Stimulated activated naive CD4-positive, alpha-beta T cell (primary cell): ENCODE results near the gene TLE1.
"Not testable (repeated sequence)": the region's sequence is repeated elsewhere in the genome, so short reads cannot be mapped to it uniquely, and the experiment has no call there.

ENCODE experiments used
- DNase-seq, 6 experiments: peaks; one replicate each; lab custom pipeline; 2025; lab: John Stamatoyannopoulos, UW

TLE1 gene

DNA sequence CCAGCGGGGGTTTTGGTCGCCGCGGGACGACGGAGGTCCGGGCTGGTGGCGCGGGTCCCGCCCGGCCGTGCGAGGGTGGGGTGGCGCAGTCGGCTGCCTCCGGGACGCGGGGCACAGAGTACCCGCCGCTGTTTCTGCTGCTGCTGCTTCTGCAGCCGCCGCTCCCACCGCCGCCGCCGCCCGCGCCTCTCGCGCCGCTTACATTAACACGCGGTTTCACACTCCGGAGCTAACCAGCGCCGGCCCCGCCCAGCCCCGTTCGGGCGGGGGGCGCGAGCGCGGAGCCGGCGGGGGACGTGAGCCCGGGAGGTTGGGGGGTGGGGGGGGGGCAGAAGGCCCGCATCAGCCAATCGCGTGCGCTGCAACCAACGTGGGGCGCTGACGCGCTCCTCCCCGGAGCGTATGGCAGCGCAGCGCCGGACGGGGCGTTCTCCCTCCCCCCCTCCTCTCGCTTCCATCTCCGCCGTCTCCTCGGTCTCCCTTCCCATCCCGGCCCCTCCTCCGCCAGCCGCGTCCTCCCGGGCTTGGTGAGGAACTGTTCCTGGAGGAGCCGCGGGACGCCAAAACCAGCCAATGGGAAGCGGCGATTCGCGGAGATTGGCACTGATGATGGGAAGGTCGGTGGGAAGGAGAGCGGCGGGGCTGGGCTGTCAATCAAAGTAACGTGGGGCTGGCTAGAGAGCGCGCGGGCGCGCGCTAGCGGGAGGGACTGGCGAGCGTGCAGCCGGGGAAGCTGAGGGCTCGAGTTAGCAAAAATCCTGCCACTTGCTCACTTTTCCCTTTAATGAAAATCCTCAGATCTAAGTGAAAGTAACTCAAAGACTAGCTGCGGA is at the start of gene TLE1:
Gene TLE1 (minus strand): TSS at position 205 of the 833 bp plus-strand sequence. CDS start 1,307 bp downstream, outside the sequence.
- DNase-seq = peak; percentile 53 to 92 (median 78)

DNA sequence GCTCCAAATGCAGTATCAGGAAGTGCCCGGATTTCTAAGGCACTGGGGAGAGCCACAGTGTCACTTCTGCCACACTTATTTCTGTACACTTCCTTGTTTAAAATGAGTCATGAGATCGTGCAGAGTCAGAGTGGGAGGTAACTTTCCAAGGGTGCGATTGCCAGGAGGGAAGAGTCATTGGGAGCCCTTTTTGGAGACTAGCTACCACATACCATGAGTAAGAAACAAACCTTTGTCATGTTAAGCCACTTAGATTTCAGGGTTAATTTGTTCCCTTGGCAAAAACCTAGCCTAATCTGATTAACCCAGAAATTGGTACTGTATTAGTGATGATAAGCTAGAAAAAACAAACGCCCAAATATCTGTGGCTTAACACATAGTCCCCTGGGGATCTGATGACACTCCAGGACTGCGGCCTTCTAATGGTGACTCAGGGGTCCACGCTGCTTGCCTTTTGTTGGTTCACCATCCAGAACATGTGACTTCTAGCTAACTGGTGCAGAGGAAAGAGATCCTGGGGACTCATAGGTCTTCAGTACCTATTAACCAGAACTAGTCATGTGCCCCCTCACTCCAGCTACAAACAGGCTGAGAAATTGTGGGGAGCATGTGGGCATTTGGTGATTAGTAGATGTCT is 48.6 kb upstream of the TLE1 start:
- no peak for DNase-seq

DNA sequence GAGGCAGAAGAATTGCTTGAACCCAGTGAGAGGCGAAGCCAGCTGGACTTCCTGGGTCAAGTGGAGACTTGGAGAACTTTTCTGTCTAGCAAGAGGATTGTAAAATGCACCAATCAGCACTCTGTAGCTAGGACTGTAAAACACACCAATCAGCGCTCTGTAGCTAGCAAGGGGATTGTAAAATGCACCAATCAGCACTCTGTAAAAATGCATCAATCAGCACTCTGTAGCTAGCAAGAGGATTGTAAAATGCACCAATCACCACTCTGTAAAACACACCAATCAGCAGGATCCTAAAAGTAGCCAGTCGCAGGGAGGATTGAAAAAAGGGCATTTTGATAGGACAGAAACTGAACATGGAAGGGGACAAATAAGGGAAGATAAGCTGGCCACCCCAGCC is 41.2 kb upstream of the TLE1 start:
- DNase-seq = not testable (repeated sequence)

DNA sequence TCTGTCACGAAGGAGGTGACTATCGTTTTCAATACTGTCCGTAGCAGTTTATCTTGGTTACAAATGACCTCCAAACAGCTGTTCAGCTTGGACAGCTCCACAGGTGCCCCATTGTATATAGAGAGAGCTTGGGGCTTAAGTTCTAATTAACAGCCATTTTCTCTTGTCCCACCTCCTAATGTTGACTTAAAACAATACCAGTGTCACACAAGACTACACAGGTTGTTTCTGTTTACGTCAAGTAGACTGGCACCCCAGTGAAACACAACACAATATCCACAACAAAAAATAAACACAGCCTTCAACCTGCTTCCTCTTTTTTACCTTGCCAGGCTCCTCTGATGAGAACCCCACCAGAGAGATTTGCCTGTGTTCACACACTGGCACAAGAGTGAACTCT is 39.8 kb upstream of the TLE1 start:
- no peak for DNase-seq

DNA sequence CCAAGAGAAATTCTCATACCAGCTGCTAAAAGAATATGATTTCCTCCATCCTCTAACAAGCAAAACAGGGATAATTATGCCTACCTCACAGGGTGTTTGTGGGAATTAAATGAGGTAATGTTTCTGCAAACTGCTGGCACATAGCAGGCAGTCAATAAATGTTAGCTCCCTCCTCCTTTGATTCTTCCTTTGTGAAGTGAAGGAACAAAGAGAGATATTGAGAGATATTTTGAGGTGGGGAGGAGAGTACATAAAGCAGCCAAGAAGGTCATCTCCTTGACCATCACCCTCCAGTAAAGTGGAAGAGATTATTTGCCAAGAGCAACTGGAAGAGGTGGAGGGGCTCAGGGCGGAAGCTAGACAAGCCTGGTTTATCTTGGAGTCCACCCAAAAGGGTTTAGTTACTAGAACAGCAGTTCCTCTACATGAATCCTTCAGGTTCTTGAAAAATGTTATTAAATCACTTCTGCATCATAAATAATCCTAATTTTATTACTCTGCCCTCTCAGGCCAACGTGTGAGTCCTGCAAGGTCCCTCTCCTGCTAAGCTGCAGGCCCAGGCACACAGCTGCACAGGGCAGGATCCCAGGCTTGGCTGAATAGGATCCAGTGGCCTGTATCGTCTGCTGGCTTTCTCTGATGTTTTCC is 35.0 kb upstream of the TLE1 start:
- no peak for DNase-seq

DNA sequence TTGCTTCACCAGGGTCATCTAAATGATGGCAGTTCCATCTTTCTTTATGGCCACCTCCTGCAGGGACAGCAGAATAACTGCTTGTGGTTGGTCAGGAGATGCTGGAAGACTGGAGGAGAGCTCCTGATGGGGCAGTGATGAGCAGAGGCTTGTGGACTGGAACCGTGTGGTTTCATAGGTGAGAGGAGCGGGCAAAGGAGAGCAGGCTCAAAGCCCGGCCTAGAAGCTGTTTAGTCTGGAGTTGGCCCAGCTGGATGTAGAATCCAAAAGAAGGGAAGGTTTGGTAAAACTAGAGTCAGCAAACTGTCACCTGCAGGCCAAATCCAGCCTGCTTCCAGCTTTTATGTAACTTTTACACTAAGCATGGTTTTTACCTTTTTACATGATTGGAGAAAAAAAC is 32.9 kb upstream of the TLE1 start:
- DNase-seq = no peak

DNA sequence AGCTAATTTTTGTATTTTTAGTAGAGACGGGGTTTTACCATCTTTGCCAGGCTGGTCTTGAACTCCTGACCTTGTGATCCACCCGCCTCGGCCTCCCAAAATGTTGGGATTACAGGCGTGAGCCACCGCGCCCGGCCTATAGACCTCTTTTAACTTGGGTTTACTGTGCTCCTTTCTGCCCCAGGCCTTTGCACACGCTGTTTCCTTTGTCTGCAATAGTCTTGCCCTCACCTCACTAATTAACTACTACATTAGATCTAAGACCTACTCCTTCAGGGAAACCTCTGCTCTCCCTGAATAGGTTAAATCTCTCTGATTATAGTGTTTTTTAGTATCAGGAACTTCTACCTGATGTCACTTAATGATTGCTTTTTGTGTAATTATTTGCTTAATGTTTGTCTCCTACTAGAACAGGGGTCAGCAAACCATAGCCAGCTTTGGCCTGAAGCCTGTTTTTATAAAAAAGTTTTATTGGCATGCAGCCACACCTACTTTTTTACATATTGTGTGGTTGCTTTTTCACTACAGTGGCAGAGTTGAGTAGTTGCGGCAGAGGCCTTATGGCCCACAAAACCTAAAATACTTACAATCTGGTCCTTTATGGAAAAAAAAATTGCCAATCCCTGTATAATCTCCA is 31.2 kb upstream of the TLE1 start:
- no peak for DNase-seq

DNA sequence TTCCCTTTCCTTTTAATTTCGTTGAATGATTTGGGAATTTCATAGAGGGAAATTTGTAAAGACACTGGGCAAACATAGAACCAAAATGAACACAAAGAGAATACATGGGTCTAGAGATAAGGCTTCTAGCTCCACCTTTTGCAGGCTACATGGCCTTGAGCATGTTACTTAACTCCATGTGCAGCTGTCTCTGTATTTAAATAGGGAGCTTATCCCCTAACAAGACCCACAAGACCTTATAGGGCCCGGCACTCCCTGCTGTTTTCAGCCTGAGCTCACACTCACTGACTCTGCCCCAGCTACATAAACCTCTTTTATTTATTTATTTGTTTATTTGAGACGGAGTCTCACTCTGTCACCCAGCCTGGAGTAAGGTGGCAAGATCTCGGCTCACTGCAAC is 30.6 kb upstream of the TLE1 start:
- DNase-seq = no peak

DNA sequence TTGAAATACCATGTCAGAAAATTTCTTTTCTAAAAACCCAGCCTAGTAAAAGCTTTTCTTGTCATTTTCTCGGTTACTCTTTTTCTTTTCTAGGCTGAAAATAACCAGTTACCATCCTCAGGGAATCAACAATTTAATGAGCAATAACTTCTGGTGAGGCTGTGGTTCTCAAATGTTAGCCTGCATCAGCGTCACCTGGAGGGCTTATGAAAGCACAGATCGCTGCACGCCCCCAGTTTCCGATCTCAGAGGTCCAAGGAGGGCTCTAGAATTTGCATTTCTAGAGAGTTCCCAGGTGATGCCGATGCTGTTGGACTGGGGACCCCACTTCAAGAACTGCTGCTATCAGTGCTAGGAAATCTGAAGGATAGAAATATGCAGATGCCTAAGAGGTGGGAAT is 28.9 kb upstream of the TLE1 start:
- DNase-seq = no peak

DNA sequence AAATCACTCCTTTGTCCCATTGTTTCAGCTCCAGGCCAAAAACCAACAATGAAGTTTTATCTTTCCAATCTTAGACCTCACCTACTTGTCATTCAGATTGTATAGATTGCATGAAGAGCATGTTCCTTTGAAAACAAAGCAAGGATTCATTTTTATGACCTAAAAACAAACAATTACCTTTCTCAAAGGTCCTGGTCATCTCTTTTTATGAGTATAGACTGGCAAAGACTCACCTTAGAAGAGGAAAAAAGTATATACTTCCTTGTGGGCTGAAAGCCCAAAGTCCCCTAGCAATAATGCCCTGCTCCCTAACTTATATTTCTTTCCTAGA is 28.4 kb upstream of the TLE1 start:
- DNase-seq = no peak

DNA sequence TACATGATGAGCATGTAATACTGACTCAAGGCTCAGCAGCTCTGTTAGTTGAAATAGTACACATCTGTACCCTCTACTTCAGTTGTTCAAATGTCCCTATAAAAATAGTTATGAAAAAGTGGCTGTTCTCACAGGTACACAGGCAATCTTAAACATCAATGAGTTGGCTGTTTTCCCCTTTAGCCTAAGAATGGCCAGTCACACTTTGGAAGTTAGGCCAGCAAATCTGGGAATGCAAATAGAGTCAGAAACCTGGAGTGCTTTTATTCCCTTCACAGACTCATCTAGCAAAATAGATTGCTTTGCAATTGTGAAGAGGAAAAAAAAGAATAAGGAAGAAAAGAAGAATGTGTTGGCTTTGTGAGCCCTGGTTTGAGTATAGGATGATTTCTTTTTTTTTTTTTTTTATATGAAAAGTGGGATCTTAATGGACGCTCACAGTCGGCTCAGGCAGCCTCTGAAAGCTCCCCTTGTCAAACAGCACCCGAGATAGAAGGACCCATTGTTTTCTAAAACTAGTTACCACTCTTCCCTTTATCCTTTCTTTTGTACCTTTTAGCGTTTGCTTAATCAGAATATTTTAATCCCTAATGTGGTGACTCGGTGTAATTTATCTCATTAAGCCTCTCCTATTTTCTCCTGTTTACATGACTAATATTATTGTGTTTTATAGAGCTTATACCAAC is 27.9 kb upstream of the TLE1 start:
- DNase-seq = no peak

DNA sequence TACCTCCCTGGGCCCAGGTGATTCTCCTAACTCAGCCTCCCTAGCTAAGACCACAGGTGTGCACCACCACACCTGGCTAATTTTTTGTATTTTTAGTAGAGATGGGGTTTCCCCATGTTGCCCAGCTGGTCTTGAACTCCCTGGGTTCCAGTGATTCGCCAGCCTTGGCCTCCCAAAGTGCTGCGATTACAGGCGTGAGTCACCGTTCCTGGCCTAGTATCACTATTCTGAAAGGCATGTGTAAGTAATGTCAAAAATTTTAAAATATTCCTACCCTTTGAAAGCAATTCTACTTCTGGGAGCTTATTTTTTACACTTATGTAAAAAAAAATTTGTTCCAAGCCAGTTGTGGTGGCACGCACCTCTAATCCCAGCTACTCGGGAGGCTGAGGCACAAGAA is 27.1 kb upstream of the TLE1 start:
- no peak for DNase-seq

DNA sequence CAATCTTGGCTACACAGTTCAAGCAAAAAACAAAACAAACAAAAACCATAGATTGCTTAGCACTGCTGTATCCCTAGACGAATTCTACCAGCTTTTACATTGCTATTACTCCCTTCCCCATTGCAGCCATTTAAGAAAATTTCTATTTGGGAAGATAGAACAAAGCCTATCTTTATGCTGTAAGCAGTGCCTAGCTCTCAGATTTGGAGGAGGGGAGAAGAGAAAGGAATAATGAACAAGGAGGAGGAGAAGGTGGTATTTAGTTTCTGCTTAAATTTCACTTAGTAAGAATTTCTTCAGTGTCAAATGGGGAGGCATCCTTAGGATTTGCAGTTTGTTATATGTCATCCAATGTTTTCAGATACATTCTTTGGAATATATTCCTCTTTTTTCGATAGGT is 16.2 kb upstream of the TLE1 start:
- no peak for DNase-seq

DNA sequence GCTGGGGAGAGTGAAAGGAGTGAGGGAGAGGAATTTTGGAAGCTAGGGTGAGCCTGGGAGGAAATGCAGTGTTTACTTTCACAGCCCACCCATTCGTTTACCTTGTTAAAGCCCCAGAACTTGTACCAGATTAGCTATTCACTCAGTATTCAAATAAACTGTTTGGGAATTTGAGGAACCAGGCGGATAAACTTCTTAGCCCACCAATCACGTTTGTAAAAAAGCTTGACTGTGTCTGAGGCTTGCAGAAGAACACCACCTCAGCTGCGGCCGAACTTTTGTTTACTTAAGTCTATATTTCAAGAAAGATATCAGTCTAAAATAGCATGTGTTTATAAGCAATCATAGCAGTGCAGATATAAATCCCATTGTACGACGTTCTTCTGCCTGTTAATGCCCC is 5.2 kb upstream of the TLE1 start:
- DNase-seq = no peak

DNA sequence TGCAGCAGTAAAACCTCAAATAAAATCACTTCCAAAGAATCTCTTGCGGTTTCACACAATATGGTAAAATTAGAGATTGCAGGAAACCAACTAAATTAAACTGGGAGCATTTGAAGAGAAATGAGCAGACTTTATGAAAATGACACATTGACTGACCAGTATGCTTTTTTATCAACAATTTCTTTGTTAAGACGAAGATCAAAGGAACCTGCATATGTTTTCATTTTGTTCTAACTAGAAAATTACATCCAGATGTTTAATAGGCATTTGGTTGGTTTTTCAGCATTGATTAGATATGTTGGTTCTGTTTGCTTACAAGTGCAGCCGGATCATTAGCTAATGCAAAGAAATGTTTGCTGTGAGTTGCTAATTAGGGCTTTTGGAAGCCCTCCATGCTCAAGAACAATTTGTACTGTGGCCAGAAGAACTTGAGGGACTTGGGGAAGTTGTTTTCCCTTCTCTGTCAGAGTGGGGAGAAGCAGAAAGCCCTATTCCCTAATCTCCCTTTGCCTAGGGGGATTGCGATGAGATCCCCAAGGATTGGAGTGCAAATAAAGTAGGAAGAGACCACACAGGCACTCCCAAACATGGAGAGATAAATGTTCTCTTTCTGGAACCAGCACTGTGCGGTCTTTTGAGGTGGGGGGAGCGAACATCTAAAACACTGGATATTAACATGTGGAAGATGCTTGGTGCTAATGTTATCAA is 4.5 kb upstream of the TLE1 start:
- no peak for DNase-seq

DNA sequence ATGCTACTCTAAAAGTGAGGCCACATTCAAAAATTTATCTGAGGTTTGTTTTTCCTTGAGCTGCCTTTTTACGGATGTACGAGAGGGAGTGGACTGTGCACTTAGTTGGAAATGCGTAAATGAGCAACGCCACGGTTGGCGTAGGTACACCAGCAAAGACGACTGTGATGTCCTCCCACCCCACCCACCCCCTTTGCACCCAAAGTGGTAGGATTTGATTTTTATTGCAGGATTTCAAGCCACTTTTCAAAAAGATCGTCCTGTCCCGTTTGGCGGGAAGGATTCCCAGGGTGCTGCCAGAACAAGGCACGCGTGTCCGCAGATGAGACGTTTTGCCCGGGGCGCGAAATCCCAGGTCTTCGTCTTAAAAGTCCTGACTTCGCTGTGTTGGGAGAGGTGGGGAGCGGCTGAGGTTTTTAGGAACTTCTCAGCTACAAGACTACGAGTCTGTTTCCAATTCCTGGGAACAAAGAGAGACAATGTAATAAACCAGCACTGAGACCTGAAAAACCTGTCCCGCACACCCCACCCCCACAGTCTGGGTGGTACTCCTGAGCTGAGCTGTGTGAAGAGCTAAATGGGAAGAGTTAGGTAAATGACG is 1.0 kb upstream of the TLE1 start:
- DNase-seq = no peak

DNA sequence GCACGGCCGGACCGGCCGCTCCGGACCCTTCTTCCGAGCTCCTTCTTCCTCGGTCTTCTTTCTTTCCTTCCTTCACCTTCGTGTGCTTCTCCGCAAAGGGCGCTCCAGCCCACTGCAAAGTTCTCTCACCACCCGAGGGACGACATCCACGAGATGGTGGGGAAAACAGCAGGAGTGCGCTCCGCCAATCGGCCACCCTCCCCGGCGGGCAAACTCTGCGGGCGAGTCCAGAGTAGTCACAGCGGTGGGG is 329 bp downstream of the TLE1 start:
- DNase-seq = peak in 1 of 6 experiments; percentile 57

DNA sequence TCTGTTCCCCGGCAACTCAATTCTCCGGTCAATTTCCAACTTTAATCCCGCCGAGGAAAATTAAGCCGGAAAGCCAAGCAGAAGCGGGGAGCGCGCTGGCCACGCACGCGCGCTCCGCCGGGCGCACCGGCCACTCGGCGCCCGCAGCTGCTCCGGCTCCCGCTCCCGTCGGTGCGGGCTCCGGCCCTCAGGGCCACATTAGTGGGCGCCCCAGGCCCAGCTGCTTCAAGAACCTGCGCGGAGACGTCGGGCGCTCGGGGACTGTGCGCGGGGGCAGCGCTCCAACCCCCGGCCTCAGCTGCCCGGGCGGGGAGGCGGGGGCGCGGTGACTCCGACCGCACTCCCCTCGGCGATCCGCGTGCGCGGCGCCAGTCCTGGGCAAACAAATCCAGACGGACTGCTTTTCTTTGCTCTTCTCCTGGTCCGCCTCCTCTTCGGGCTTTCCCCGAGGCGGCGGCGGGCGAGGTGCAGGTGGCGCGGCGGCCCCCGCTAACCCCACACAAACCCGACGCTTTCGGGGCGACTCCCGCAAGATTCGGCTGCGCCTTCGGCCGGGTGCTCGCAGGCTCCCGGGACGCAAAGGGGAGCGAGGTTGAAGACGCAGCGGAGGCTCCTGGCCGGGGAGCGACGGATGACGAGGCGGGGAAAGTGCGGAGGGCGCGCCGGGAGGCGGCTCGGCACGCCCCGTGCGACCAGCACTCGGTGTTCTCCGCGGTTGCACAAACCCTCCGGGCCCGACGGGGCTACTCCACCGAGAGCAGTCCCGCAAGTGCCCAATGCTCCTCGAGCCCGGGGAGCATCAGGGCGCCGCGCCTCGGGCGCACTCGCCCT is 870 bp downstream of the TLE1 start:
- DNase-seq = peak in 3 of 6 experiments; percentile 19 to 55 (median 32)

DNA sequence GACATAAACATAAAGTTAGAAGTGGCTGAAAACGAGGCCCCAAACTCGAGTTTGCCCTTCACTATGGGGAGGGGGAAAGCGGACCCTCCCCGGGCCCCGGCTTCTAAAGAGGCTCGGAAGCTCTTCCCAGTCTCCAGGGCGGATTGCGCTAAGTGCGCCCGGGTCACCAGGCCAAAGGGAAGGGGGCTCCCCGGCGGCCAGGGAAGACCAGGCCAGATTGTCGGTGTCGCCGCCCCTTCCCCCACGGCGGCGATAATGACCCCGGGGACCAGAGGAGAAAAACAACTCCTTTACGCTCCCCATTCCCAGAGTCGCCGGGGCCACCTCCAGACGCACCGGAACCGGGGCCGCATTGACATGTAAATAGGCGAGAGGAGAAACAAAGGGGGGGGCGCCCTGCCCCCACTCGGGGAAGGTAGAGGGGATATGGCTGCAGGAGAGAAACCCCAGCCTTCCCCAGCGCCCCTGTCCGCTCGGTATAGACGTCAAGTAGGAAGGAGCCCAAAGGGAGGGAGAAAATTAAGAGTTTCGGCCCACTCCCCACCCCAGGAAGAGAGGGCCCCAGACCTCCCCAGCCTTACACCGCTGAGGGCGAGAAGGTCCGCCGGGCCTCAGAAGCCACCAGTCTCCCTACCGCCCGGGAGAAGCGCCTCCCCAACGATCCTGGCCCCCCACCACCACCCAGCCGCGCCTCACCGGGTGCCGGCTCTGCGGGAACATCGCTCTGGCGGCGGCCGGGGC is 1.7 kb downstream of the TLE1 start:
- DNase-seq = peak in 1 of 6 experiments; percentile 22
